Breast epithelium (tissue), 4 donors: ENCODE data around the gene OSBPL10. TPM values are rescaled to one million over a fixed set of nuclear protein-coding genes. Genes with fewer than 3 reads are reported as not detected.

Source experiments
- DNase-seq, 2 donors: peaks; one replicate each; pipeline ENCODE4 v3.0.0-alpha.2; 2019; ENCODE audit warnings: low spot score in 2 of 2
- H3K27ac ChIP-seq, 2 donors: fragments of 200-600 bp; sonication (generic) in 1 of 2; one replicate each; pipeline ENCODE4 v1.5.1; 2016 to 2019; ENCODE audit warnings: mild to moderate bottlenecking in 1 of 2
- H3K27me3 ChIP-seq, 2 donors: fragments of 200-600 bp; sonication (generic) in 1 of 2; one replicate each; pipeline versions ENCODE4 v1.5.1 to v1.6.0; 2017 to 2019; ENCODE audit warnings: control low read depth in 1 of 2, mild to moderate bottlenecking in 1 of 2
- H3K36me3 ChIP-seq: fragments of 200-600 bp; one replicate; pipeline ENCODE4 v1.5.1; 2019
- H3K4me1 ChIP-seq, 2 donors: fragments of 200-600 bp; sonication (generic); one replicate each; pipeline ENCODE4 v1.5.1; 2016 to 2019; ENCODE audit warnings: control low read depth in 1 of 2
- H3K4me3 ChIP-seq, 3 donors: fragments of 200-600 bp; sonication (generic); 1 replicate in 2 of 3; 2 replicates in 1 of 3; pipeline ENCODE4 v1.5.1; 2016 to 2019; ENCODE audit warnings: mild to moderate bottlenecking in 3 of 3, moderate library complexity in 2 of 3
- H3K9me3 ChIP-seq, 2 donors: fragments of 200-600 bp; sonication (generic) in 1 of 2; one replicate each; pipeline ENCODE4 v1.5.1; 2016 to 2019; ENCODE audit warnings: control low read depth in 1 of 2
- CTCF ChIP-seq, 3 donors: fragments of 450-650 bp; IDR thresholded peaks; one replicate each; pipeline ENCODE4 v1.5.1; 2016 to 2017; ENCODE audit warnings: antibody characterized with exemption in 3 of 3, mild to moderate bottlenecking in 3 of 3, moderate library complexity in 3 of 3
- POLR2A ChIP-seq: fragments of 450-650 bp; IDR thresholded peaks from one replicate; pipeline ENCODE4 v1.6.1; 2016; ENCODE audit warnings: antibody characterized with exemption, mild to moderate bottlenecking, moderate library complexity
- POLR2AphosphoS5 ChIP-seq, 3 donors: sonication (generic); formaldehyde crosslinking; IDR thresholded peaks; one replicate each; pipeline ENCODE4 v1.6.1; 2017; ENCODE audit warnings: antibody characterized with exemption in 3 of 3
- intact Hi-C: fragments of 100-400 bp; cut with DNase I; formaldehyde crosslinking; loops from one replicate; pipeline ENCODE4 v1.15.1; 2023; ENCODE audit warnings: low total_unique reads
- total RNA-seq, 3 donors: library from RNA; depleted of rRNA; stranded (reverse); fragments of >200 nt; gene quantifications; one replicate each; pipeline ENCODE4 v1.1.0, GENCODE V29; 2016

The OSBPL10 gene
- total RNA-seq, 3 donors from 2014 or later: 17.6 to 47.4 (median 26.5) TPM

GRCh38 chr3:31908391-31909097 is 72.5 kb downstream of the OSBPL10 start:
- H3K27me3 ChIP-seq: no peaks in the 10 kb centered on the region
- H3K9me3 ChIP-seq: no peaks in the 10 kb centered on the region
- intact Hi-C loops: no loop called here
- no peak overlapping the region for H3K4me3 ChIP-seq
- peak overlapping the region; percentile 12 to 29 for H3K27ac ChIP-seq
- H3K36me3 ChIP-seq: no peaks in the 10 kb centered on the region
- no peak for DNase-seq
- H3K4me1 ChIP-seq: no peaks in the 10 kb centered on the region
- no peak for TF ChIP-seq POLR2AphosphoS5 (IDR thresholded peaks at IDR 0.05)
- no peak for TF ChIP-seq CTCF (IDR thresholded peaks at IDR 0.05)
- TF ChIP-seq POLR2A: no peak

- Histone ChIP-seq H3K27ac (peak overlapping the region; percentile 15 to 44), H3K4me3 (no peak overlapping the region)
- TF ChIP-seq POLR2A (no peak), POLR2AphosphoS5 (IDR thresholded peaks at IDR 0.05) (no peak), CTCF (IDR thresholded peaks at IDR 0.05) (no peak)
Observed at GRCh38 chr3:31906182-31906581, 74.9 kb downstream of the OSBPL10 start.

GRCh38 chr3:31903686-31904431 is 77.2 kb downstream of the OSBPL10 start:
- Histone ChIP-seq H3K36me3 (no peaks in the 10 kb centered on the region), H3K27me3 (no peaks in the 10 kb centered on the region), H3K9me3 (no peaks in the 10 kb centered on the region), H3K4me3 (no peak overlapping the region), H3K27ac (no peak overlapping the region), H3K4me1 (no peaks in the 10 kb centered on the region)
- DNase-seq: no peak
- intact Hi-C loops: no loop called here
- TF ChIP-seq POLR2AphosphoS5 (IDR thresholded peaks at IDR 0.05) (no peak), CTCF (IDR thresholded peaks at IDR 0.05) (no peak), POLR2A (no peak)

More at GRCh38 chr3:31906182-31906581, 74.9 kb downstream of the OSBPL10 start:
- Histone ChIP-seq H3K9me3 (no peaks in the 10 kb centered on the region), H3K4me1 (no peaks in the 10 kb centered on the region), H3K36me3 (no peaks in the 10 kb centered on the region), H3K27me3 (no peaks in the 10 kb centered on the region)
- intact Hi-C loops: no loop called here
- DNase-seq: no peak

GRCh38 chr3:31900583-31900982 is 80.5 kb downstream of the OSBPL10 start:
- no peaks in the 10 kb centered on the region for H3K36me3 ChIP-seq
- H3K27me3 ChIP-seq: no peaks in the 10 kb centered on the region
- TF ChIP-seq POLR2A: no peak
- TF ChIP-seq POLR2AphosphoS5 (IDR thresholded peaks at IDR 0.05): no peak
- TF ChIP-seq CTCF (IDR thresholded peaks at IDR 0.05): no peak
- H3K27ac ChIP-seq: no peak overlapping the region
- H3K9me3 ChIP-seq: no peaks in the 10 kb centered on the region
- no peak for DNase-seq
- H3K4me3 ChIP-seq: no peak overlapping the region
- no peaks in the 10 kb centered on the region for H3K4me1 ChIP-seq
- intact Hi-C loops: no loop called here
